ENCODE measurements around the gene OR1L1. TPM values are rescaled to one million over a fixed set of nuclear protein-coding genes. Genes with fewer than 3 reads are reported as not detected.

Gene OR1L1
- not detected in 2 replicates for polyA plus RNA-seq (2014; cell fraction: cytosol; rRNA removed)
- not detected in 2 replicates for polyA plus RNA-seq (2014; cell fraction: nucleus; rRNA removed)

- DNase-seq (ENCODE audit: low spot score): no peak
Measured at GRCh38 chr9:122661416-122661815, at the start of gene OR1L1. TSS of gene OR1L1 (plus strand) at chr9:122661716. CDS start at chr9:122661716, 0 bp downstream.

DNA sequence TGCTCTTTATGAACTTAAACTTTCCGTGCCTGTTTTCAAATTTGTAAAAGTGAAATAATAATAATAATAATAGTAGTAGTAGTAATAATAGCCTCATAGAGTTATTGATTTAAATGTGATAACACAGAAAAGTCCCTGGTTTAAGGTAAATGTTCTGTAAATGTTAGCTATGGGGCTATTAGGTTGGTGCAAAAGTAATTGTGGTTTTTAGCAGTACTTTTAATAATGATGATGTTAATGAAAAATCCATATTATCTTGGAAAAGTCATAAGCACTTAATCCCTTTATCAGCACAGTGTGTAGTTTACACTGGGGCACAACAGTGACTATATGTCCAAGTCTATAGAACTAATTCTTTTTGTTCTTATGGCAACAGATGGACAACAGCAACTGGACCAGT is 47.2 kb upstream of the OR1L1 start, which contains the start of gene OR1Q1:
TSS of gene OR1Q1 (plus strand) at position 377 of the 400 bp plus-strand sequence. CDS start at position 377, 0 bp downstream.
- DNase-seq (ENCODE audit: low spot score): no peak

- no peak for DNase-seq (ENCODE audit: low spot score)
Measured at GRCh38 chr9:122619996-122620395, 41.5 kb upstream of the OR1L1 start.

- DNase-seq (ENCODE audit: low spot score): no peak
Measured at GRCh38 chr9:122642226-122642625, 19.3 kb upstream of the OR1L1 start.

DNA sequence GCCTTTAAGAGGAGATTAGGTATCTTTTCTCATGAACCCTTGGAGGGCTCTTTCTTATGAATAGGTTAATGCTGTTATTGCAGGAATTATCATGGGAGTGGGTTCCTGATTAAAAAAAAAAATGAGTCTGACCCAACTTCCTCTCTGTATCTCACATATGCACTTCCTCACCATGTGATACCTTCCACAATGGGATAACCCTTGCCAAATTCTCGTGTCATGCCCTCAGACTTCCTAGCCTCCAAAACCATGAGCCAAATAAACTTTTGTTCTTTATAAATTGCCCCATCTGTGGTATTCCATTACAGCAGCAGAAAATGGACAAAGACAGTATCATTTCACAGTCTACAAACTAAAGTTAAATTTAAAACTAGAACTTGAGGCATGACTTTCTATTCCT is 5.1 kb upstream of the OR1L1 start:
- no peak for DNase-seq (ENCODE audit: low spot score)

- DNase-seq (ENCODE audit: low spot score): no peak
Measured at GRCh38 chr9:122657527-122657926, 4.0 kb upstream of the OR1L1 start, which contains the start of gene OR1B1. TSS of gene OR1B1 (minus strand) at chr9:122657627.

- no peak for DNase-seq (ENCODE audit: low spot score)
Measured at GRCh38 chr9:122672481-122672880, 11.0 kb downstream of the OR1L1 start.

DNA sequence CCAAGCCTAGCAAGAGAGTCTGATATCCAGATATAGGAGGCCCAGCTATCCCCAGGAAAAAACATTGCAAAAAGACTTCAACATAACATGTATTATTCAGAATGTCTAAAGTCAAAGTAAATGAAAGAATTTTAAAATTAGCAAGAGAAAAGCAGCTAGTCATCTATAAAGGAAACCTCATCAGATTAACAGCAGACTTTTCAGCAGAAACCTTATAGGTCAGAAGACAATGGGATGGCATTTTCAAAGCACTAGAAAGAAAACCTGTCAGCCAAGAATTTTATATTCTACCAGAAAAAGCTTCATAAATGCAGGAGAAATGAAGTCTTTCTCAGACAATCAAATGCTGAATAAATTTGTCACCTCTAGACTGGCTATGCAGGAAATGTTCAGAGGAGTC is 23.3 kb downstream of the OR1L1 start:
- no peak for DNase-seq (ENCODE audit: low spot score)

DNA sequence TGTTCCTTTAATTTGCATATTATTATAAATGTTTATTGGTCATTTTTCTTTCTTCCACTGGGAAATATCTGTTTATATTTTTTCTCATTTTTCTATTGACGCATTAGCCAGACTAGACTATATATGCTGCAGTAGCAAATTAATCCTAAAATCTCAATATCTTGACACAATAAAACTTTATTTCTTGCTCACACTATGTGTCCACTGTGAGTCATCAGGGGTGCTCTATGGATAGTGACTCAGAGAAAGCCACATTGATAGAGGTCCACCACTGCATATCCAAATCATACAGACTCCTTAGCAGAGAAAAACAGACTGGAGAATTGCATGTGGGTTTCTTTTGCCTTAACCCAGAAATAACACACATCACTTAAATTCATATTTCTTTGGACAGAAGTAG is 34.2 kb downstream of the OR1L1 start:
- DNase-seq (ENCODE audit: low spot score): no peak
